Pancreas (tissue), 10 donors: ENCODE measurements around the gene PRXL2B. TPM values are rescaled to one million over a fixed set of nuclear protein-coding genes. Genes with fewer than 3 reads are reported as not detected.

Experiments
- ATAC-seq, 4 donors: fragments of 200-7000 bp; cut with Tn5 transposase; one replicate each; pipeline versions ENCODE4 v1.8.0 to v1.9.1; 2020; ENCODE audit warnings: mild to moderate bottlenecking in 4 of 4, moderate library complexity in 4 of 4
- DNase-seq, 6 donors: peaks; one replicate each; pipeline ENCODE4 v3.0.0-alpha.2; 2020
- FAIRE-seq: peaks from 2 replicates; lab custom pipeline; 2012; peaks lifted over from hg19 to GRCh38; lab: Jason Lieb, UNC
- H3K27ac ChIP-seq, 4 donors: fragments of 200-600 bp; sonication (generic); 1 replicate in 3 of 4; 2 replicates in 1 of 4; pipeline versions ENCODE4 v1.5.0 to v1.8.0; 2020
- H3K27me3 ChIP-seq, 4 donors: fragments of 200-600 bp; one replicate each; pipeline ENCODE4 v1.8.0; 2021
- H3K36me3 ChIP-seq, 3 donors: fragments of 200-600 bp; sonication (generic) in 1 of 3; one replicate each; pipeline versions ENCODE4 v1.5.0 to v1.8.0; 2020 to 2021
- H3K4me1 ChIP-seq, 3 donors: fragments of 200-600 bp; one replicate each; pipeline ENCODE4 v1.8.0; 2021
- H3K4me3 ChIP-seq, 4 donors: fragments of 200-600 bp; sonication (generic) in 2 of 4; one replicate each; pipeline versions ENCODE4 v1.5.0 to v1.8.0; 2020 to 2021
- H3K9me3 ChIP-seq, 4 donors: fragments of 200-600 bp; one replicate each; pipeline ENCODE4 v1.8.0; 2021
- WGBS, 2 donors: extraction: QIAGEN DNeasy Blood & Tissue Kit; methylation state at CpG; one replicate each; pipeline ENCODE4 v1.1.7; 2013; 5-methylcytosine and 5-hydroxymethylcytosine counted together
- intact Hi-C, 3 donors: fragments of 100-400 bp; cut with DNase I; formaldehyde crosslinking; loops; one replicate each; pipeline versions ENCODE4 v1.11.1 to v1.14.2; 2022
- polyA plus RNA-seq, 2 donors: library from polyadenylated mRNA; stranded (reverse); fragments of 200-250 nt; gene quantifications; one replicate each; pipeline ENCODE4 v1.2.3, GENCODE V29; 2013
- total RNA-seq, 6 donors: library from RNA; stranded (reverse); fragmentation: NEBNext Ultra II Directional in 4 of 6; extraction: Animal tissue kit (Norgen Biotek cat#: 25700) in 4 of 6; gene quantifications; one replicate each; pipeline versions ENCODE4 v1.2.1 to v1.2.4, GENCODE V29; 2021 to 2023
- TF ChIP-seq, protein P1 (sequence below), 4 donors: fragments of 200-600 bp; sonication (generic) in 3 of 4; IDR thresholded peaks; one replicate each; pipeline versions ENCODE4 v1.5.0 to v1.8.0; 2021; ENCODE audit warnings: antibody characterized with exemption in 4 of 4
- donor health status: healthy with polysubstance abuse.
- donor health status: DM: no; HTN: no; CAD: no; lungs with moderate emphysema.
- donor health status: DM: no; HTN: no; CAD: no.
- donor health status: control.
- donor health status: control.
- donor health status: Bipolar disorder and iron deficiency.
- donor health status: DM: yes; HTN: yes; CAD: no.
- donor health status: DM: no; HTN: no; CAD: no.
- donor health status: DM: no; HTN: no; CAD: no.
- donor health status: DM: yes; HTN: yes; CAD: no.

The PRXL2B gene
- total and polyA plus RNA-seq, 8 donors = 3.3 to 16.4 (median 11.5) TPM

DNA sequence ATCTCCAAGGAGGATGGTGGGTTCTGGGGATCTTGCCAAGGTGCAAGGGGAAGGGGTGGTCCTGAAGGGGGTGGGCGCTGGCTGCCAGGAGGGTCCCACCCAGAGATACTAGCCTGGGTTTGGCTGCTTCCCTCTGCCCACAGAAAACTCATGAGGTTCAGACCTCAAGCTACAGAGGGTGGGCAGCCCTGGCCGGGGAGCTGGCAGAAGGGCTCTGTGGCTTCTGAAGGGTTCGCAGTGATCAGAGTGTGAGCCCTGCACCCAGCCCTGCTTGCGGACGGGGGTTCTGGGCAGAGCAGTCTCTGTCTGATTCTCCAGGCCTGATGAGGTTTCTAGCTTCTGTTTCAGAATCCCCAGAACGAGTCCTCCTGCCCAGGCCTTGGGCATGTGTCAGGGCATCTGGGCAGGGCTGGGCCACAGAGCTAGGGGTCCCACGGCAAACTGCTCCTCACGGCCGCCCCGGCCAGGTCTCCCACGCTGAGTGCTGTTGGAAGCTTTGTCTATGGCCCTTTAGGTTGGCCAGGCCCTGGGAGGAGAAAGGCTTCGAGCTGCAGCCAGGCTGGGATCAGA is 46.9 kb downstream of the PRXL2B start:
- Histone ChIP-seq H3K9me3 (no peaks in the 10 kb centered on the region), H3K27me3 (peaks cover 0 to 10% (median 0%) of the 10 kb centered on the region in 4 donors), H3K36me3 (no peaks in the 10 kb centered on the region), H3K4me3 (no peak overlapping the region), H3K4me1 (no peaks in the 10 kb centered on the region), H3K27ac (no peak overlapping the region)
- ATAC-seq (no peak), DNase-seq (peak in 1 of 6 donors; percentile 35), FAIRE-seq (no peak)
- TF ChIP-seq, protein P1, sequence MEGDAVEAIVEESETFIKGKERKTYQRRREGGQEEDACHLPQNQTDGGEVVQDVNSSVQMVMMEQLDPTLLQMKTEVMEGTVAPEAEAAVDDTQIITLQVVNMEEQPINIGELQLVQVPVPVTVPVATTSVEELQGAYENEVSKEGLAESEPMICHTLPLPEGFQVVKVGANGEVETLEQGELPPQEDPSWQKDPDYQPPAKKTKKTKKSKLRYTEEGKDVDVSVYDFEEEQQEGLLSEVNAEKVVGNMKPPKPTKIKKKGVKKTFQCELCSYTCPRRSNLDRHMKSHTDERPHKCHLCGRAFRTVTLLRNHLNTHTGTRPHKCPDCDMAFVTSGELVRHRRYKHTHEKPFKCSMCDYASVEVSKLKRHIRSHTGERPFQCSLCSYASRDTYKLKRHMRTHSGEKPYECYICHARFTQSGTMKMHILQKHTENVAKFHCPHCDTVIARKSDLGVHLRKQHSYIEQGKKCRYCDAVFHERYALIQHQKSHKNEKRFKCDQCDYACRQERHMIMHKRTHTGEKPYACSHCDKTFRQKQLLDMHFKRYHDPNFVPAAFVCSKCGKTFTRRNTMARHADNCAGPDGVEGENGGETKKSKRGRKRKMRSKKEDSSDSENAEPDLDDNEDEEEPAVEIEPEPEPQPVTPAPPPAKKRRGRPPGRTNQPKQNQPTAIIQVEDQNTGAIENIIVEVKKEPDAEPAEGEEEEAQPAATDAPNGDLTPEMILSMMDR (IDR thresholded peaks at IDR 0.05) = no peak
- 81 to 86% methylated on average over 12 of the region's 12 CpGs for WGBS, 2 donors
- intact Hi-C loops = loop anchor here in 1 of 3 donors (10.0 kb wide), 1 partner anchor 209 kb away; no protein-coding TSS in a partner anchor

DNA sequence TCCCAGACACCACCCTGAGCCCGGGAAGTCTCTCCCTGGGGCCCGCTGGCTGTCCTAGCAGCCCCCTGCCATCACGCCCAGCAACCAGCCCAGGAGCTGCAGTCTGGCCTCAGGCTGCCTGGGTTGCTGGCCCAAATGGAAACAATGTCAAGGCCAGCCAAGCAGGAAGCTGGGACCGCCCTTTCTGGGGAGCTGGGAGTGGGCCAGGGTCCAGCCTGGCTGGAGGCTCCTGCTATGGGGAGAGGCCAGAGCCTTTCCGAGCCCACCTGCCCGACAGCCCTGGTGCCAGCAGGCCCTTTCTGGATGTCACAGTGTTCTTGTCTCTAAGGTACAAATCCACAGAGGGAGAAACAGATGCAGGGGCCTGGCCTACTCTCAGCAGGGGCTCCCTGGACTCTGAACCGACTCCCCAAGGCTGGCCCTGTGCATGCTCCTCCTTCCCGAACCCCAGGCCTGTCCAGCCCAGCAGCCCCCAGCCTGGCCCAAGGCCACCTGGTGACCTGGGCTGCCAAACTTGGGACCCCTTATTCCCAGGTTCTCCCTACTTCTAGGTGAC is 47.4 kb downstream of the PRXL2B start:
- no peak for ATAC-seq
- Histone ChIP-seq H3K4me3 (no peak overlapping the region), H3K27ac (no peak overlapping the region), H3K4me1 (no peaks in the 10 kb centered on the region), H3K36me3 (no peaks in the 10 kb centered on the region), H3K27me3 (peaks cover 0 to 6% (median 0%) of the 10 kb centered on the region in 4 donors), H3K9me3 (no peaks in the 10 kb centered on the region)
- 38 to 55% methylated on average over 8 of the region's 8 CpGs for WGBS, 2 donors
- DNase-seq = peak in 2 of 6 donors; percentile 22 to 64
- intact Hi-C loops = loop anchor here in 1 of 3 donors (10.0 kb wide), 1 partner anchor 209 kb away; no protein-coding TSS in a partner anchor
- TF ChIP-seq, protein P1 (IDR thresholded peaks at IDR 0.05) = no peak
- no peak for FAIRE-seq

DNA sequence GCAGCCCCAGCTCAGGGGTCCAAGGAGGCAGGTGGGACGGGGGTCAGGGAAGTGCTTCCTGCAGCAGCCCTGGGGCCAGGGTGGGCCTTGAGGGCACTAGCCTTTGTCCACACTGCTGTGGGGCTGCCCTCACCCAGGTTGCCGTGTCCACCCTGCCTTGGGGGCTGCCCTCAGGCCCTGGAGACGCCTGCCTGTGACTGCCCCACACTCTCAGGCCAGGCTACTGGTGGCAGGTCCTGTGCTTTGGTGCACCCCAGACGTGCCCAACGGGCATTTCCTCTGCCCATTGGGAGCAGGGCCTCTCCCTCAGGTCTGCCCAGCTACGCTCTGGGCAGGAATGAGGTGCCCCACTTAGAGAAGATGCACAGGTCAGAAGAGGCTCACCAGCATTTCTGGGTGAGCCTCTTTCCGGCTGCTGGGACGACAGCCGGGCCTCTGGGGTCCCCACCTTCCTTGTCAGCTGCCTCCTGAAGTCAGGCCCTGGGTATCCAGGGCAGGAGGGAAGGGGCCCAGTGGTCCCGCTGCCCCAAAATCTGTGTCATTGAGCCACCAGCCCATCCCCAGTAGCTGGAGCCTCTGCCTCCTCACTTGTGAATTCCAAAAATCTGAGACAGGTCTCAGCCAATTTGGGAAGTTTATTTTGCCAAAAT is 48.9 kb downstream of the PRXL2B start:
- Histone ChIP-seq H3K4me1 (no peaks in the 10 kb centered on the region), H3K4me3 (no peak overlapping the region), H3K27me3 (no peaks in the 10 kb centered on the region), H3K9me3 (no peaks in the 10 kb centered on the region), H3K27ac (no peak overlapping the region), H3K36me3 (no peaks in the 10 kb centered on the region)
- 72 to 76% methylated on average over 10 of the region's 10 CpGs for WGBS, 2 donors
- no peak for ATAC-seq
- FAIRE-seq = no peak
- peak in 1 of 6 donors; percentile 53 for DNase-seq
- TF ChIP-seq, protein P1 (IDR thresholded peaks at IDR 0.05) = no peak
- intact Hi-C loops = loop anchor here in 1 of 3 donors (10.0 kb wide), 1 partner anchor 211 kb away; no protein-coding TSS in a partner anchor

DNA sequence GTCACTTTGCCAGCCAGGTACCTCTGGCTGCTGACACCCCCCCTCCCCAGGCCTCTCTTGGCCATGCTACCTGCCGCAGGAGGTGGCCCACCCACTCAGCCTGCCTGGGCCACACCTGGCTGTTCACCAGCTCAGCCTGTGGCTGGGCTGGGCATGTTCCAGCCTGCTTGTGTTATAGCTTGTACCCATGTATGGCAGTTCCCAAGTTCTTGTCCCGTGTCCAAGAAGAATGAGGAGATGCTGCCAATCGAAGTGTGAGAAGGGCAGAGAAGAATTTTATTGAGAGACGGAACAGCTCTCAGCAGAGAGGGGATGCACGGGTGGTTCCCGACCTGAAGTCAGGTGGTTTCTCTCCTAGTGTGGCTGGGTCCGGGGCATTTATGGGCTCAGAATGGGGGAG is 50.2 kb downstream of the PRXL2B start:
- Histone ChIP-seq H3K27me3 (no peaks in the 10 kb centered on the region), H3K36me3 (no peaks in the 10 kb centered on the region), H3K9me3 (no peaks in the 10 kb centered on the region), H3K4me3 (no peak overlapping the region), H3K4me1 (peaks cover 0 to 3% (median 0%) of the 10 kb centered on the region in 3 donors), H3K27ac (no peak overlapping the region)
- intact Hi-C loops = loop anchor here in 1 of 3 donors (10.0 kb wide), 1 partner anchor 212 kb away; no protein-coding TSS in a partner anchor
- DNase-seq (peak in 1 of 6 donors; percentile 44), FAIRE-seq (no peak), ATAC-seq (no peak)
- WGBS, 2 donors = 85 to 89% methylated on average over 7 of the region's 7 CpGs
- TF ChIP-seq, protein P1 (IDR thresholded peaks at IDR 0.05) = no peak
